T-helper 2 cell treated with Interferon-gamma antibody and Interleukin-4, amounts not matched to agents 5 μg/mL and 100 μg/mL, for 36 hours (primary cell): ENCODE results near the gene GRIK4.

ENCODE experiments used
- DNase-seq: peaks from one replicate; pipeline ENCODE4 v3.0.0; 2021; ENCODE audit warnings: low spot score
- H3K27ac Mint-ChIP-seq: one replicate; pipeline ENCODE4 v1.8.0; 2021; ENCODE audit warnings: mild to moderate bottlenecking, mixed read lengths
- H3K27me3 Mint-ChIP-seq: one replicate; pipeline ENCODE4 v1.8.0; 2021; ENCODE audit warnings: low read depth, mixed read lengths
- H3K36me3 Mint-ChIP-seq: one replicate; pipeline ENCODE4 v1.8.0; 2021; ENCODE audit warnings: low read depth, mixed read lengths
- H3K4me1 Mint-ChIP-seq: one replicate; pipeline ENCODE4 v1.8.0; 2021; ENCODE audit warnings: low read depth, mixed read lengths
- H3K4me3 Mint-ChIP-seq: one replicate; pipeline ENCODE4 v1.8.0; 2022; ENCODE audit warnings: mild to moderate bottlenecking, moderate library complexity, mixed read lengths
- H3K9me3 Mint-ChIP-seq: one replicate; pipeline ENCODE4 v1.8.0; 2021; ENCODE audit warnings: mixed read lengths

GRIK4 gene

GRCh38 chr11:120526241-120526640 lies 14.7 kb downstream of the GRIK4 start:
- Mint-ChIP-seq H3K36me3 (no peaks in the 10 kb centered on the region), H3K27ac (no peak overlapping the region), H3K4me1 (no peaks in the 10 kb centered on the region), H3K4me3 (no peak overlapping the region), H3K27me3 (peaks cover 2% of the 10 kb centered on the region), H3K9me3 (no peaks in the 10 kb centered on the region)
- DNase-seq, result no peak

GRCh38 chr11:120527111-120527761 lies 15.7 kb downstream of the GRIK4 start:
- DNase-seq, result no peak
- peaks cover 2% of the 10 kb centered on the region for H3K27me3 Mint-ChIP-seq

GRCh38 chr11:120528749-120529148 lies 17.2 kb downstream of the GRIK4 start:
- Mint-ChIP-seq H3K27ac (no peak overlapping the region), H3K4me1 (no peaks in the 10 kb centered on the region), H3K27me3 (peaks cover 2% of the 10 kb centered on the region), H3K9me3 (no peaks in the 10 kb centered on the region), H3K36me3 (no peaks in the 10 kb centered on the region), H3K4me3 (no peak overlapping the region)
- no peak for DNase-seq

More at GRCh38 chr11:120527111-120527761, 15.7 kb downstream of the GRIK4 start:
- H3K9me3 Mint-ChIP-seq, result no peaks in the 10 kb centered on the region
- no peaks in the 10 kb centered on the region for H3K36me3 Mint-ChIP-seq
- H3K4me1 Mint-ChIP-seq, result no peaks in the 10 kb centered on the region
- no peak overlapping the region for H3K27ac Mint-ChIP-seq
- H3K4me3 Mint-ChIP-seq, result no peak overlapping the region

DNA sequence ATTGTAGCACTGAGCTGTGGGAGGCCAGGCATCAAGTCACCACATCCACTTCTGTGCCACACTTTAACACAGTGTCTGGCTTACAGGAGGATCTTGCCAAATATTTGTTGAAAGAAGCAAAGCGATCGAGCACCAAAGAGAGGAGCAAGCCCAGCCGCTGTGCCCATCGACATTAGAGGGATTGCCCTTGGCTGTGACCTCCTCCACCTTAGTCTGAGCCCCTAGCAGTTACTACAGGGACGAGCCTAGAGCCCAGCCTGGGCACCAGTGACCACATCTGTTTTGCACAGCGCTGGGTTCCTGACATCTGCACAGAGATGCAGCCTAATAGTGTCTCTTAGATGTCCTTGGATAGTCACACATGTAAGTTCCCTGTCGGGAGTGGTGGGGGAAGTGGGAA lies 17.7 kb downstream of the GRIK4 start:
- H3K27ac Mint-ChIP-seq, result no peak overlapping the region
- H3K9me3 Mint-ChIP-seq, result no peaks in the 10 kb centered on the region
- H3K27me3 Mint-ChIP-seq, result peaks cover 2% of the 10 kb centered on the region
- no peak for DNase-seq
- no peak overlapping the region for H3K4me3 Mint-ChIP-seq
- no peaks in the 10 kb centered on the region for H3K36me3 Mint-ChIP-seq
- no peaks in the 10 kb centered on the region for H3K4me1 Mint-ChIP-seq

GRCh38 chr11:120529911-120530310 lies 18.4 kb downstream of the GRIK4 start:
- Mint-ChIP-seq H3K36me3 (no peaks in the 10 kb centered on the region), H3K27ac (no peak overlapping the region), H3K9me3 (no peaks in the 10 kb centered on the region), H3K4me3 (no peak overlapping the region), H3K27me3 (peaks cover 2% of the 10 kb centered on the region), H3K4me1 (no peaks in the 10 kb centered on the region)
- DNase-seq, result no peak

GRCh38 chr11:120532082-120532831 lies 20.7 kb downstream of the GRIK4 start:
- Mint-ChIP-seq H3K4me1 (no peaks in the 10 kb centered on the region), H3K27ac (no peak overlapping the region), H3K36me3 (no peaks in the 10 kb centered on the region), H3K9me3 (no peaks in the 10 kb centered on the region), H3K27me3 (peaks cover 2% of the 10 kb centered on the region), H3K4me3 (no peak overlapping the region)
- no peak for DNase-seq

- Mint-ChIP-seq H3K36me3 (no peaks in the 10 kb centered on the region), H3K27me3 (peaks cover 2% of the 10 kb centered on the region), H3K9me3 (no peaks in the 10 kb centered on the region), H3K4me1 (no peaks in the 10 kb centered on the region), H3K4me3 (no peak overlapping the region), H3K27ac (no peak overlapping the region)
- no peak for DNase-seq
Observed at GRCh38 chr11:120532832-120533196, 21.3 kb downstream of the GRIK4 start.

DNA sequence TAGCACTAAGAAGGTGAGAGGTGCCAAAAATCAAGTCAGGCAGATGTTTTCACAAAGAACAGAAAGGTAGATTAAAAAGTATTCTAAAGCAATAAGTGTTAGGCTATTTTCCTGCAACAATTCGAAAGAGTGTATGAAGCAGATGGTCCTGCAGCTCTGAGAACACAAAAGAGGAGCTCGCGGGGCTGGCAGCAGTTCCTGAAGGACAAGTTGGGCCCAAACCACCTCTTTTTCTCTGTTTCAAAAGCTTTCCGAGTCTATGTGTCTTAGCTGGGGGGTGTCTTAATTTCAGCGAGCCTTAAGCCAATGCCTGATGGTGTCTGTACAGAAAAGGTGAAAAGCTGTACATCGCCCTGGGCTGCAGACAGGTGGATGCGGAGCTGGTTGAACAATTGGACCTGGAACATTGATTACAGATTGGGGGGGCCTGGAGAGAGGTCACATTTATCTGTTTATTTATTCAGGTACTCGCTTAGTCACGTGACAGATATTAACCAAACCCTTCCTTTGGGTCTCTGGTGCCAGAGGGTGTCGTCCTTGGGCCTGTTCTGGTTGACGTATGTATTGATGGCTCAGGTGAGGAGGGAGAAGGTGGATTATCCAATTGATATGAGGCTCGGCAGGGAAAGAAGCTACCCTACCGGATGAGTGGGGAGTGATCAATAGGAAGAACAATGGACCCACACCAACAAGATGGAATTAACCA lies 24.7 kb downstream of the GRIK4 start:
- Mint-ChIP-seq H3K36me3 (no peaks in the 10 kb centered on the region), H3K27ac (no peak overlapping the region), H3K9me3 (no peaks in the 10 kb centered on the region), H3K4me1 (no peaks in the 10 kb centered on the region), H3K27me3 (no peaks in the 10 kb centered on the region), H3K4me3 (no peak overlapping the region)
- no peak for DNase-seq

GRCh38 chr11:120536797-120537169 lies 25.2 kb downstream of the GRIK4 start:
- H3K27me3 Mint-ChIP-seq, result no peaks in the 10 kb centered on the region
- no peaks in the 10 kb centered on the region for H3K9me3 Mint-ChIP-seq
- DNase-seq, result no peak
- no peak overlapping the region for H3K4me3 Mint-ChIP-seq
- no peaks in the 10 kb centered on the region for H3K4me1 Mint-ChIP-seq
- no peak overlapping the region for H3K27ac Mint-ChIP-seq
- no peaks in the 10 kb centered on the region for H3K36me3 Mint-ChIP-seq

DNA sequence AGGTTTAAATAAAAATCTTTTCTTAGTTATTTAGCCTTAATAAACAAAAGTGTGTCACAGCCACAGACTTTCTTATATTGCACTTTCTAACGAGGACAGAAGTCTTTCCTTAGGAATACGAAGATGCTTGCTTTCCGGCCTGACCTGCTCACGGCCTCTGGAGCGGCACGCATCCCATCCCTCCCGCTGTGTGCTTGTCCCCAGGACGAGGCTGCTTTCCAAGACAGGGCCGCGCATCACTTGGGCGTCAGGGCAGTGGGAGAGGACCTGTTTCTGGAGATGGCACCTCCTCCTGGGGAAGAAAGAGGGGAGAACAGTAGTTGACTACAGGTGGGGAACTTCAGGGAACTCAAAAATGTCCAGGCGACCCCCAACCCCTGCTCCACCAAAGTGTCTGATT lies 26.4 kb downstream of the GRIK4 start:
- no peaks in the 10 kb centered on the region for H3K36me3 Mint-ChIP-seq
- H3K4me3 Mint-ChIP-seq, result no peak overlapping the region
- H3K27ac Mint-ChIP-seq, result no peak overlapping the region
- no peaks in the 10 kb centered on the region for H3K27me3 Mint-ChIP-seq
- H3K9me3 Mint-ChIP-seq, result no peaks in the 10 kb centered on the region
- DNase-seq, result no peak
- no peaks in the 10 kb centered on the region for H3K4me1 Mint-ChIP-seq

- H3K9me3 Mint-ChIP-seq, result no peaks in the 10 kb centered on the region
Observed at GRCh38 chr11:120538707-120539106, 27.2 kb downstream of the GRIK4 start.

DNA sequence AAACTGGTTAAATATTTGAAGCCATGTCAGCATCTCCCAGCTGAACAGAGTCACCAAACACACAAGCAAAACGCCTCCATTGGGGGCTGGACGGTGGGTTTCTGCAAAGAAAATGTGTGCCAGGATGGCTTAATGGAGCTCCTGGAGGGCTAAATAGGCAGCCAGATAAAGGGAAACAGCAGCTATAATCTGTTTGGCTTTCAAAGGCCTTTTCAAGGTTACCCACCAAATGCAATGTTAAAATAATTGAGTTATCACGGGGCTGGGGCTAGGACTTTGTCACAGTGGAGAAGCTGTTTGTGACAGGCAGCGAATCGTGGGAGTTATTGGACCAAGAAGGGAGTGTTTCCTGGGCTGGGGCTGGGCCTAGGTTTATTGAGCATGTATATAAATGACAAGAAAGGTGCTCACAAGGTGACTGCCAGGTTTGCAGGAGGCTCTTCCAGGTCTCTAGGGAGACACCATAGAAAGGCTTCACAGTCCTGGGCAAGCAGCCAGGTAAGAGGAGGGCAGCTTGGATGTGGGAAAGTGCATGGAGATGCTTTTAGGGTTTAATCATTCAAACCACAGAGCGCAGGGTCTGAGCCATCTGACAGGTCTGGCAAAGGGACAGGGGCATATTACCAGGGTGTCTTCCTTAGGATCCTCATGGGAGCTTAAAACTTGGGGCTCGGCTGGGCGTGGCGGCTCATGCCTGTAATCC lies 28.3 kb downstream of the GRIK4 start:
- Mint-ChIP-seq H3K27me3 (no peaks in the 10 kb centered on the region), H3K36me3 (no peaks in the 10 kb centered on the region)

More at GRCh38 chr11:120538707-120539106, 27.2 kb downstream of the GRIK4 start:
- no peak for DNase-seq
- no peak overlapping the region for H3K4me3 Mint-ChIP-seq
- H3K4me1 Mint-ChIP-seq, result no peaks in the 10 kb centered on the region
- no peaks in the 10 kb centered on the region for H3K27me3 Mint-ChIP-seq
- no peak overlapping the region for H3K27ac Mint-ChIP-seq
- H3K36me3 Mint-ChIP-seq, result no peaks in the 10 kb centered on the region

GRCh38 chr11:120540744-120541465 lies 29.4 kb downstream of the GRIK4 start:
- no peak overlapping the region for H3K4me3 Mint-ChIP-seq
- H3K36me3 Mint-ChIP-seq, result no peaks in the 10 kb centered on the region
- no peak for DNase-seq
- H3K4me1 Mint-ChIP-seq, result no peaks in the 10 kb centered on the region
- no peaks in the 10 kb centered on the region for H3K27me3 Mint-ChIP-seq
- H3K27ac Mint-ChIP-seq, result no peak overlapping the region
- H3K9me3 Mint-ChIP-seq, result no peaks in the 10 kb centered on the region

More for the DNA sequence above, 28.3 kb downstream of the GRIK4 start:
- Mint-ChIP-seq H3K27ac (no peak overlapping the region), H3K4me3 (no peak overlapping the region), H3K9me3 (no peaks in the 10 kb centered on the region), H3K4me1 (no peaks in the 10 kb centered on the region)
- DNase-seq, result no peak
